Testis (tissue), 2 donors: ENCODE data around the gene ACTG2.

Experiments used
- CTCF ChIP-seq, 3 experiments: fragments of 450-650 bp in 2 of 3; fragments of 200-600 bp in 1 of 3; sonication (generic) in 1 of 3; IDR thresholded peaks; one replicate each; pipeline ENCODE4 v1.5.1; 2016 to 2019; ENCODE audit warnings: antibody characterized with exemption in 3 of 3, mild to moderate bottlenecking in 2 of 3, moderate library complexity in 1 of 3
- POLR2A ChIP-seq: fragments of 450-650 bp; IDR thresholded peaks from one replicate; pipeline ENCODE4 v1.6.1; 2017; ENCODE audit warnings: antibody characterized with exemption, mild to moderate bottlenecking, moderate library complexity

- TF ChIP-seq CTCF (IDR thresholded peaks at IDR 0.05) = no peak
- no peak for TF ChIP-seq POLR2A
These were observed 5.1 kb downstream of the ACTG2 start for GRCh38 chr2:73897934-73898333.
